PC-9 (cell line): ENCODE results near the gene GRK2. TPM values are rescaled to one million over a fixed set of nuclear protein-coding genes. Genes with fewer than 3 reads are reported as not detected.

Source experiments
- BruUV-seq: library from RNA; stranded (reverse); fragments of 400-500 nt; replicated peaks from 2 replicates; lab custom pipeline; 2021; lab: Mats Ljungman, UMichigan
- CTCF ChIA-PET: fragments of 300-600 bp; sonication (Branson Sonifier 250); formaldehyde crosslinking; loops from one replicate; lab custom pipeline; 2022; ENCODE audit warnings: antibody characterized with exemption; lab: Charles Lee
- POLR2A ChIA-PET: fragments of 300-600 bp; sonication (Branson Sonifier 250); formaldehyde crosslinking; loops from one replicate; lab custom pipeline; 2022; ENCODE audit warnings: antibody characterized with exemption; ENCODE audit not compliant: unreplicated experiment; lab: Charles Lee
- DNase-seq, 2 experiments: peaks; one replicate each; pipeline versions ENCODE4 v3.0.0 to v3.0.0-alpha.2; 2015 to 2022; ENCODE audit warnings: mixed read lengths in 1 of 2
- H2AFZ ChIP-seq: fragments of 200-600 bp; sonication (generic); 2 replicates; pipeline ENCODE4 v1.8.1; 2017; ENCODE audit warnings: antibody characterized with exemption
- H3F3A ChIP-seq: fragments of 200-600 bp; sonication (generic); 2 replicates; pipeline ENCODE4 v1.8.1; 2017; ENCODE audit warnings: antibody characterized with exemption, mild to moderate bottlenecking, low read depth; ENCODE audit not compliant: insufficient read depth
- H3K27ac ChIP-seq: fragments of 200-600 bp; sonication (generic); 2 replicates; pipeline ENCODE4 v1.6.1; 2016; ENCODE audit warnings: mixed run types
- H3K27me3 ChIP-seq: fragments of 200-600 bp; sonication (generic); 2 replicates; pipeline ENCODE4 v1.6.1; 2016; ENCODE audit warnings: low read depth, mixed run types; ENCODE audit not compliant: insufficient read depth
- H3K36me3 ChIP-seq: fragments of 200-600 bp; sonication (generic); 2 replicates; pipeline ENCODE4 v1.6.1; 2016; ENCODE audit warnings: low read depth, mixed run types
- H3K4me1 ChIP-seq: fragments of 200-600 bp; sonication (generic); replicated peaks from 2 replicates; pipeline ENCODE4 v1.6.1; 2016; ENCODE audit warnings: mixed run types; ENCODE audit not compliant: insufficient read depth
- H3K4me2 ChIP-seq: fragments of 200-600 bp; sonication (generic); 2 replicates; pipeline ENCODE4 v1.6.1; 2017; ENCODE audit warnings: mixed run types
- H3K4me3 ChIP-seq: fragments of 200-600 bp; sonication (generic); 2 replicates; pipeline ENCODE4 v1.6.1; 2016; ENCODE audit warnings: mixed run types
- H3K79me2 ChIP-seq: fragments of 200-600 bp; sonication (generic); 2 replicates; pipeline ENCODE4 v1.6.1; 2017; ENCODE audit warnings: low read depth, mixed run types
- H3K9me2 ChIP-seq: fragments of 200-600 bp; sonication (generic); 2 replicates; pipeline ENCODE4 v1.8.1; 2017; ENCODE audit warnings: mild to moderate bottlenecking; ENCODE audit not compliant: insufficient read depth
- H3K9me3 ChIP-seq: fragments of 200-600 bp; sonication (generic); 2 replicates; pipeline ENCODE4 v1.8.1; 2016; ENCODE audit warnings: low read depth; ENCODE audit not compliant: insufficient read depth
- H4K20me1 ChIP-seq: fragments of 200-600 bp; sonication (generic); 2 replicates; pipeline ENCODE4 v1.8.1; 2017; ENCODE audit not compliant: insufficient read depth
- CTCF ChIP-seq: fragments of 200-600 bp; sonication (generic); conservative IDR thresholded peaks from 2 replicates; pipeline ENCODE4 v1.6.1; 2017; ENCODE audit warnings: mixed run types, antibody characterized with exemption, mild to moderate bottlenecking, moderate library complexity
- EZH2 ChIP-seq: fragments of 200-600 bp; sonication (generic); IDR thresholded peaks from 2 replicates; pipeline ENCODE4 v1.8.0; 2017; ENCODE audit warnings: antibody characterized with exemption, low read depth
- intact Hi-C: fragments of 100-400 bp; cut with micrococcal nuclease; formaldehyde crosslinking; loops from one replicate; pipeline ENCODE4 v1.10.0; 2022; ENCODE audit not compliant: unreplicated experiment
- total RNA-seq: library from RNA; stranded (reverse); gene quantifications from 2 replicates; pipeline ENCODE4 v1.2.3, GENCODE V29; 2021

GRK2 gene
- total RNA-seq, 1 experiment from 2014 or later: 76.7 TPM

- TF ChIP-seq CTCF (no peak), EZH2 (no peak)
- CTCF ChIA-PET: no interaction called here
These were observed 9.5 kb downstream of the GRK2 start for GRCh38 chr11:67275606-67276409.

DNA sequence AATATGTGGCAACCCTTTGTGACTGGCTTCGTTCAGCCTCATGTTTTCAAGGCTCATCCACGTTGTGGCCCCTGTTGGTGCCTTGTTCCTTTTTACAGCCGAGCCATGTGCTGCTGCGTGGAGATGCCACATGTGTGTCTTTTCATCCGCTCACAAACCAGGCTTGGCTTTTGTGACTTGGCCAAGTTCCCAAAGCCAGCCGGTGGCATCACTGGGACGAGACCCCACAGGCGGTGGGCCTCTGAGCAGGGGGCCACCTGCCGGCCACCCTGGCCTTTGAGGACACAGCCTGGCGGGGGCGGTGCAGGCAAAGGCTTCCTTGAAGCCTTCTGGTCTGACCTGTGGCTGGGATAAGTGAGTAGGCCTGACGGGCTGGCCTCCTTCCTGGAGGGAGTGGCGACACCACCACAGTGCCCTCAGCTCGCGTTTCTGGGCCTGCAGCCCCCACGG is 10.5 kb downstream of the GRK2 start:
- ChIA-PET POLR2A (no interaction called here), CTCF (no interaction called here)
- BruUV-seq: no TSS peak
- no peak overlapping the region for H3K4me2 ChIP-seq
- no peak overlapping the region for H3K4me3 ChIP-seq
- peaks cover 54% of the 10 kb centered on the region for H3K79me2 ChIP-seq
- H3K9me3 ChIP-seq: no peaks in the 10 kb centered on the region
- H3K27ac ChIP-seq: no peak overlapping the region
- H3K36me3 ChIP-seq: peaks cover 8% of the 10 kb centered on the region; the same call in 1 of the 2 replicates
- H3K27me3 ChIP-seq: no peaks in the 10 kb centered on the region
- H3F3A ChIP-seq: peaks cover 5% of the 10 kb centered on the region; the same call in 1 of the 2 replicates
- peaks cover 52% of the 10 kb centered on the region for H4K20me1 ChIP-seq
- TF ChIP-seq EZH2 (no peak), CTCF (no peak)
- H3K9me2 ChIP-seq: no peaks in the 10 kb centered on the region
- intact Hi-C loops: no loop called here
- H3K4me1 ChIP-seq: no peaks in the 10 kb centered on the region
- no peak overlapping the region for H2AFZ ChIP-seq
- no peak for DNase-seq

More at GRCh38 chr11:67275606-67276409, 9.5 kb downstream of the GRK2 start:
- intact Hi-C loops: no loop called here
- H3K36me3 ChIP-seq: peaks cover 8% of the 10 kb centered on the region; the same call in 1 of the 2 replicates
- DNase-seq: no peak
- no peaks in the 10 kb centered on the region for H3K27me3 ChIP-seq
- H3K9me2 ChIP-seq: no peaks in the 10 kb centered on the region
- POLR2A ChIA-PET: no interaction called here
- peaks cover 62% of the 10 kb centered on the region for H4K20me1 ChIP-seq
- BruUV-seq: no TSS peak
- no peak overlapping the region for H3K4me2 ChIP-seq
- no peak overlapping the region for H3K4me3 ChIP-seq
- H3K9me3 ChIP-seq: no peaks in the 10 kb centered on the region
- H2AFZ ChIP-seq: no peak overlapping the region
- H3K27ac ChIP-seq: no peak overlapping the region
- H3K4me1 ChIP-seq: no peaks in the 10 kb centered on the region
- H3K79me2 ChIP-seq: peaks cover 64% of the 10 kb centered on the region
- peaks cover 9% of the 10 kb centered on the region; the same call in 1 of the 2 replicates for H3F3A ChIP-seq

- Histone ChIP-seq H3K27me3 (no peaks in the 10 kb centered on the region), H3K4me1 (no peaks in the 10 kb centered on the region), H3K4me3 (no peak overlapping the region), H3K4me2 (no peak overlapping the region), H3K79me2 (peaks cover 48% of the 10 kb centered on the region), H3K9me3 (no peaks in the 10 kb centered on the region), H3K9me2 (no peaks in the 10 kb centered on the region), H2AFZ (no peak overlapping the region), H3F3A (peaks cover 5% of the 10 kb centered on the region; the same call in 1 of the 2 replicates), H4K20me1 (peaks cover 46% of the 10 kb centered on the region), H3K27ac (no peak overlapping the region), H3K36me3 (peaks cover 8% of the 10 kb centered on the region; the same call in 1 of the 2 replicates)
- no peak for DNase-seq
- ChIA-PET POLR2A (no interaction called here), CTCF (interaction anchor here (0.6 kb wide), 1 partner anchor 443 kb away, joined by 3 read pairs; no protein-coding TSS in a partner anchor)
- TF ChIP-seq CTCF: no peak
- TF ChIP-seq EZH2: no peak
- intact Hi-C loops: no loop called here
- BruUV-seq: no TSS peak
These were observed 11.1 kb downstream of the GRK2 start for GRCh38 chr11:67277231-67277961.
